IPS DF 4.7 (cell line): ENCODE results near the gene SLC2A9.
A peak's percentile ranks its signal among the peaks of the same experiment; 100 is the strongest.

Experiments
- DNase-seq: peaks from one replicate; pipeline ENCODE4 v3.0.0-alpha.2; 2013; ENCODE audit warnings: low spot score; ENCODE audit errors: extremely low read depth

The SLC2A9 gene

GRCh38 chr4:10020106-10020505, 1.2 kb downstream of the SLC2A9 start:
- DNase-seq = no peak

GRCh38 chr4:10019521-10020051, 1.7 kb downstream of the SLC2A9 start:
- no peak for DNase-seq

- DNase-seq = peak; percentile 72
Measured at GRCh38 chr4:10018818-10019461, 2.4 kb downstream of the SLC2A9 start.

- DNase-seq = no peak
Measured at GRCh38 chr4:10017037-10017893, 4.0 kb downstream of the SLC2A9 start.

- no peak for DNase-seq
Measured at GRCh38 chr4:10016169-10016568, 5.1 kb downstream of the SLC2A9 start.

- DNase-seq = peak; percentile 56
Measured at GRCh38 chr4:10015140-10015753, 6.0 kb downstream of the SLC2A9 start.

- peak; percentile 38 for DNase-seq
Measured at GRCh38 chr4:10013722-10014121, 7.6 kb downstream of the SLC2A9 start.

- DNase-seq = no peak
Measured at GRCh38 chr4:10011885-10012284, 9.4 kb downstream of the SLC2A9 start.

- no peak for DNase-seq
Measured at GRCh38 chr4:10011277-10011676, 10.0 kb downstream of the SLC2A9 start.

- DNase-seq = no peak
Measured at GRCh38 chr4:10009861-10010500, 11.3 kb downstream of the SLC2A9 start.

GRCh38 chr4:10008609-10009005, 12.7 kb downstream of the SLC2A9 start:
- DNase-seq = no peak

GRCh38 chr4:10007793-10008608, 13.3 kb downstream of the SLC2A9 start:
- DNase-seq = no peak

GRCh38 chr4:10007436-10007740, 13.9 kb downstream of the SLC2A9 start:
- DNase-seq = no peak

- no peak for DNase-seq
Measured at GRCh38 chr4:10006601-10007435, 14.5 kb downstream of the SLC2A9 start.

GRCh38 chr4:10006231-10006600, 15.1 kb downstream of the SLC2A9 start:
- DNase-seq = no peak

GRCh38 chr4:10005632-10006031, 15.7 kb downstream of the SLC2A9 start:
- no peak for DNase-seq

GRCh38 chr4:10003666-10004065, 17.6 kb downstream of the SLC2A9 start:
- no peak for DNase-seq

GRCh38 chr4:10002278-10002677, 19.0 kb downstream of the SLC2A9 start:
- no peak for DNase-seq

GRCh38 chr4:10001757-10002156, 19.5 kb downstream of the SLC2A9 start:
- DNase-seq = no peak

- no peak for DNase-seq
Measured at GRCh38 chr4:9999956-10000561, 21.2 kb downstream of the SLC2A9 start.
